Smooth muscle cell (in vitro differentiated cells): ENCODE results near the gene FOXP3. TPM values are rescaled to one million over a fixed set of nuclear protein-coding genes. Genes with fewer than 3 reads are reported as not detected.

Experiments used
- DNase-seq: peaks from one replicate; lab custom pipeline; 2025; ENCODE audit not compliant: unreplicated experiment; lab: John Stamatoyannopoulos, UW
- H2AFZ ChIP-seq: fragments of 200-600 bp; sonication (generic); 2 replicates; pipeline ENCODE4 v1.6.0; 2016; ENCODE audit warnings: antibody characterized with exemption, low read depth, mild to moderate bottlenecking
- H3F3A ChIP-seq: fragments of 200-600 bp; sonication (generic); 2 replicates; pipeline ENCODE4 v1.6.0; 2017; ENCODE audit warnings: antibody characterized with exemption, low read depth
- H3K27ac ChIP-seq: fragments of 200-600 bp; sonication (generic); 2 replicates; pipeline ENCODE4 v1.5.1; 2016; ENCODE audit warnings: low read depth, mild to moderate bottlenecking
- H3K27me3 ChIP-seq: fragments of 200-600 bp; sonication (generic); 2 replicates; pipeline ENCODE4 v1.6.1; 2016; ENCODE audit warnings: low read depth, mild to moderate bottlenecking
- H3K36me3 ChIP-seq: fragments of 200-600 bp; sonication (generic); 2 replicates; pipeline ENCODE4 v1.5.1; 2016; ENCODE audit warnings: low read depth
- H3K4me1 ChIP-seq: fragments of 200-600 bp; sonication (generic); 2 replicates; pipeline ENCODE4 v1.5.1; 2016; ENCODE audit warnings: low read depth
- H3K4me2 ChIP-seq: fragments of 200-600 bp; sonication (generic); 2 replicates; pipeline ENCODE4 v1.6.0; 2016; ENCODE audit warnings: mild to moderate bottlenecking
- H3K4me3 ChIP-seq: fragments of 200-600 bp; sonication (generic); 2 replicates; pipeline ENCODE4 v1.5.1; 2016; ENCODE audit warnings: mild to moderate bottlenecking
- H3K79me2 ChIP-seq: fragments of 200-600 bp; sonication (generic); 2 replicates; pipeline ENCODE4 v1.6.0; 2016; ENCODE audit warnings: low read depth, mild to moderate bottlenecking
- H3K9ac ChIP-seq: fragments of 200-600 bp; sonication (generic); 2 replicates; pipeline ENCODE4 v1.6.0; 2016; ENCODE audit warnings: low read depth
- H3K9me3 ChIP-seq: fragments of 200-600 bp; sonication (generic); replicated peaks from 2 replicates; pipeline ENCODE4 v1.5.1; 2016; ENCODE audit warnings: low read depth
- H4K20me1 ChIP-seq: fragments of 200-600 bp; sonication (generic); 2 replicates; pipeline ENCODE4 v1.6.0; 2016; ENCODE audit warnings: low read depth
- CTCF ChIP-seq: fragments of 200-600 bp; sonication (generic); IDR thresholded peaks from 2 replicates; pipeline ENCODE4 v1.5.1; 2017; ENCODE audit warnings: borderline replicate concordance, mild to moderate bottlenecking, antibody characterized with exemption; ENCODE audit not compliant: insufficient read depth, poor library complexity, severe bottlenecking
- WGBS: methylation state at CpG from one replicate; pipeline ENCODE4 v1.1.7; 2016; ENCODE audit warnings: low lambda C conversion rate; 5-methylcytosine and 5-hydroxymethylcytosine counted together
- polyA plus RNA-seq: library from polyadenylated mRNA; unstranded; fragments of >200 nt; fragmentation: Nextera tagmentation; extraction: Ambion mirVana; gene quantifications from 2 replicates; pipeline ENCODE4 v1.2.1, GENCODE V29; 2016
- total RNA-seq: library from RNA; depleted of rRNA; stranded (reverse); fragments of >200 nt; gene quantifications from 2 replicates; pipeline ENCODE4 v1.2.3, GENCODE V29; 2014

Gene FOXP3
- total and polyA plus RNA-seq, 2 experiments from 2014 or later: not detected

GRCh38 chrX:49231333-49232000 lies 33.0 kb downstream of the FOXP3 start:
- no peaks in the 10 kb centered on the region for H3K79me2 ChIP-seq
- no peaks in the 10 kb centered on the region for H3F3A ChIP-seq
- DNase-seq: no peak
- no peaks in the 10 kb centered on the region for H3K36me3 ChIP-seq
- no peaks in the 10 kb centered on the region for H3K9me3 ChIP-seq
- H3K9ac ChIP-seq: no peak overlapping the region
- no peak overlapping the region for H3K4me3 ChIP-seq
- H3K27me3 ChIP-seq: no peaks in the 10 kb centered on the region
- H3K4me1 ChIP-seq: no peaks in the 10 kb centered on the region
- no peak overlapping the region for H2AFZ ChIP-seq
- no peaks in the 10 kb centered on the region for H4K20me1 ChIP-seq
- no peak overlapping the region for H3K27ac ChIP-seq
- no peak overlapping the region for H3K4me2 ChIP-seq
- WGBS: 87% methylated on average over 10 of the region's 10 CpGs
- no peak for TF ChIP-seq CTCF

- Histone ChIP-seq H3K4me2 (peak overlapping the region; percentile 77), H2AFZ (peak overlapping the region; percentile 81)
These were observed 33.8 kb downstream of the FOXP3 start for GRCh38 chrX:49230500-49231232.

GRCh38 chrX:49228185-49228584 lies 36.3 kb downstream of the FOXP3 start:
- no peak overlapping the region for H3K27ac ChIP-seq
- H3K79me2 ChIP-seq: no peaks in the 10 kb centered on the region
- H3K4me3 ChIP-seq: no peak overlapping the region
- H3K9me3 ChIP-seq: no peaks in the 10 kb centered on the region
- no peak for DNase-seq
- H3F3A ChIP-seq: no peaks in the 10 kb centered on the region
- no peaks in the 10 kb centered on the region for H3K36me3 ChIP-seq
- H3K9ac ChIP-seq: no peak overlapping the region
- no peaks in the 10 kb centered on the region for H3K4me1 ChIP-seq
- no peaks in the 10 kb centered on the region for H3K27me3 ChIP-seq
- no peak for TF ChIP-seq CTCF
- 92% methylated on average over 17 of the region's 17 CpGs for WGBS
- no peak overlapping the region for H3K4me2 ChIP-seq
- no peaks in the 10 kb centered on the region for H4K20me1 ChIP-seq
- no peak overlapping the region for H2AFZ ChIP-seq

More at GRCh38 chrX:49230500-49231232, 33.8 kb downstream of the FOXP3 start:
- 55% methylated on average over 39 of the region's 44 CpGs for WGBS
- DNase-seq: no peak
- Histone ChIP-seq H3K4me1 (no peaks in the 10 kb centered on the region), H3K9ac (no peak overlapping the region), H3K79me2 (no peaks in the 10 kb centered on the region), H4K20me1 (no peaks in the 10 kb centered on the region), H3K27me3 (no peaks in the 10 kb centered on the region), H3F3A (no peaks in the 10 kb centered on the region), H3K4me3 (peak overlapping the region; percentile 39), H3K9me3 (no peaks in the 10 kb centered on the region), H3K36me3 (no peaks in the 10 kb centered on the region), H3K27ac (no peak overlapping the region)
- peak; percentile 5 for TF ChIP-seq CTCF
